ENCODE data around the gene SPRY2.

DNA sequence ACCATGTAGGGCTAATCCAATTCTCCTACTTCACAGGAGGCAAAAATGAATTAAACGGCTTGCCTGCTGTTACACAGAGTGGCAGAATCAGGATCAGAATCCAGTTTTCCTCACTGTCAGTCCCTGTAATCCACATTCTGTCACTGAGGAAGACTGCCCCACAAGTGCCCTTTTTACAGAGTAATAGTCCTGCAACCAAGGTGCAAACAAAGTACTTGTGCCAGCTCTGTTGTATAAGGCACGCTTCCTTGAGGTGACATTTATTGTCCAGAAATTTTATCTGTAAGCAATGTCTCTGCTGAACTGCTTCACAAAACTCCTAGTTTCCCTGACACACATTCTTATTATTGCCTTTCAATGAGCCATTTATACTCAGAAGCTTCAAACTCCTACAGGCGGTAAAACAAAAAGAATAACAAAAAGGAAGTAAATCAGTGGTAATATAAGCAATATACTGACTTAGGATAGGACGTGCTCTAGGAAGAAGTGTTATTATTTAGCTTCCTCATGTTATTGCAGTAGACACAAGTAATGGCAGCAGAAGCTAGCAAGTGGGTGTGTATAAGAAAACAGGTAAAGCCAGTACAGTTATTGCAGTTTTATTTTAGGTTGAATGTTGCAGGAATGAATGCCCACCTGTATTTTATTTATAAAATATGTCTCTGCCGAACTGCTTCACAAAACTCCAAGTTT lies 28.8 kb downstream of the SPRY2 start:
- TF ChIP-seq EP300 (IDR thresholded peaks at IDR 0.05) (no peak), POLR2A (IDR thresholded peaks at IDR 0.05) (no peak), POLR2AphosphoS5 (IDR thresholded peaks at IDR 0.05) (no peak)
- TF ChIP-seq, protein P1, sequence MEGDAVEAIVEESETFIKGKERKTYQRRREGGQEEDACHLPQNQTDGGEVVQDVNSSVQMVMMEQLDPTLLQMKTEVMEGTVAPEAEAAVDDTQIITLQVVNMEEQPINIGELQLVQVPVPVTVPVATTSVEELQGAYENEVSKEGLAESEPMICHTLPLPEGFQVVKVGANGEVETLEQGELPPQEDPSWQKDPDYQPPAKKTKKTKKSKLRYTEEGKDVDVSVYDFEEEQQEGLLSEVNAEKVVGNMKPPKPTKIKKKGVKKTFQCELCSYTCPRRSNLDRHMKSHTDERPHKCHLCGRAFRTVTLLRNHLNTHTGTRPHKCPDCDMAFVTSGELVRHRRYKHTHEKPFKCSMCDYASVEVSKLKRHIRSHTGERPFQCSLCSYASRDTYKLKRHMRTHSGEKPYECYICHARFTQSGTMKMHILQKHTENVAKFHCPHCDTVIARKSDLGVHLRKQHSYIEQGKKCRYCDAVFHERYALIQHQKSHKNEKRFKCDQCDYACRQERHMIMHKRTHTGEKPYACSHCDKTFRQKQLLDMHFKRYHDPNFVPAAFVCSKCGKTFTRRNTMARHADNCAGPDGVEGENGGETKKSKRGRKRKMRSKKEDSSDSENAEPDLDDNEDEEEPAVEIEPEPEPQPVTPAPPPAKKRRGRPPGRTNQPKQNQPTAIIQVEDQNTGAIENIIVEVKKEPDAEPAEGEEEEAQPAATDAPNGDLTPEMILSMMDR (IDR thresholded peaks at IDR 0.05): no peak

Data from suprapubic skin (tissue), 4 donors.